Testis (tissue), 3 donors: ENCODE data around the gene CHI3L1. TPM values are rescaled to one million over a fixed set of nuclear protein-coding genes. Genes with fewer than 3 reads are reported as not detected.

Experiments
- DNase-seq: peaks from one replicate; pipeline ENCODE4 v3.0.0-alpha.2; 2019
- H3K27ac ChIP-seq, 2 donors: fragments of 200-600 bp; sonication (generic); one replicate each; pipeline ENCODE4 v1.5.1; 2019
- H3K27me3 ChIP-seq: fragments of 200-600 bp; sonication (generic); one replicate; pipeline ENCODE4 v1.5.1; 2019
- H3K36me3 ChIP-seq: fragments of 200-600 bp; sonication (generic); one replicate; pipeline ENCODE4 v1.5.1; 2017; ENCODE audit warnings: low read depth; ENCODE audit errors: missing control alignments
- H3K4me1 ChIP-seq: fragments of 200-600 bp; sonication (generic); one replicate; pipeline ENCODE4 v1.5.1; 2019
- H3K4me3 ChIP-seq, 2 donors: fragments of 200-600 bp; sonication (generic); one replicate each; pipeline ENCODE4 v1.5.1; 2017 to 2019
- H3K9me3 ChIP-seq: fragments of 200-600 bp; sonication (generic); one replicate; pipeline ENCODE4 v1.5.1; 2017
- CTCF ChIP-seq, 3 experiments: fragments of 450-650 bp in 2 of 3; fragments of 200-600 bp in 1 of 3; sonication (generic) in 1 of 3; IDR thresholded peaks; one replicate each; pipeline ENCODE4 v1.5.1; 2016 to 2019; ENCODE audit warnings: antibody characterized with exemption in 3 of 3, mild to moderate bottlenecking in 2 of 3, moderate library complexity in 1 of 3
- POLR2A ChIP-seq: fragments of 450-650 bp; IDR thresholded peaks from one replicate; pipeline ENCODE4 v1.6.1; 2017; ENCODE audit warnings: antibody characterized with exemption, mild to moderate bottlenecking, moderate library complexity
- WGBS, 2 donors: methylation state at CpG; one replicate each; pipeline ENCODE4 v1.1.5; 2018; 5-methylcytosine and 5-hydroxymethylcytosine counted together
- intact Hi-C: fragments of 100-400 bp; cut with DNase I; formaldehyde crosslinking; loops from one replicate; pipeline ENCODE4 v1.15.1; 2023; ENCODE audit warnings: low total_unique reads
- polyA plus RNA-seq: library from polyadenylated mRNA; stranded (reverse); fragments of 350-450 nt; fragmentation: Illumina TruSeq; extraction: RNeasy Lipid Tissue Mini Kit (QIAGEN cat#74804); gene quantifications from one replicate; pipeline ENCODE4 v1.2.3, GENCODE V29; 2014; ENCODE audit warnings: low read depth, low replicate concordance; ENCODE audit not compliant: insufficient read depth
- total RNA-seq, 2 donors: library from RNA; depleted of rRNA; stranded (reverse); fragments of >200 nt; gene quantifications; one replicate each; pipeline ENCODE4 v1.2.3, GENCODE V29; 2016

CHI3L1 gene
- total and polyA plus RNA-seq, 3 donors from 2014 or later = 2.0 to 35.5 (median 6.6) TPM

- H3K36me3 ChIP-seq = no peaks in the 10 kb centered on the region
- no peaks in the 10 kb centered on the region for H3K4me1 ChIP-seq
- H3K27me3 ChIP-seq = no peaks in the 10 kb centered on the region
- TF ChIP-seq POLR2A = no peak
- TF ChIP-seq CTCF (IDR thresholded peaks at IDR 0.05) = no peak
- no peaks in the 10 kb centered on the region for H3K9me3 ChIP-seq
- no peak overlapping the region for H3K4me3 ChIP-seq
- 78 to 79% methylated on average over 9 of the region's 9 CpGs for WGBS, 2 donors
- DNase-seq = no peak
- no peak overlapping the region for H3K27ac ChIP-seq
- intact Hi-C loops = loop anchor here (5.0 kb wide), 1 partner anchor 98 kb away; no protein-coding TSS in a partner anchor
Observed at GRCh38 chr1:203215573-203215972, 29.1 kb upstream of the CHI3L1 start.

- intact Hi-C loops = loop anchor here (5.0 kb wide), 1 partner anchor 98 kb away; no protein-coding TSS in a partner anchor
- no peaks in the 10 kb centered on the region for H3K27me3 ChIP-seq
- no peaks in the 10 kb centered on the region for H3K9me3 ChIP-seq
- no peak for DNase-seq
- WGBS, 2 donors = 85 to 88% methylated on average over 7 of the region's 7 CpGs
- no peaks in the 10 kb centered on the region for H3K36me3 ChIP-seq
- H3K4me1 ChIP-seq = no peaks in the 10 kb centered on the region
- TF ChIP-seq CTCF (IDR thresholded peaks at IDR 0.05) = no peak
- H3K27ac ChIP-seq = no peak overlapping the region
- H3K4me3 ChIP-seq = no peak overlapping the region
Observed at GRCh38 chr1:203214871-203215270, 28.4 kb upstream of the CHI3L1 start.

GRCh38 chr1:203213126-203213525 is 26.6 kb upstream of the CHI3L1 start:
- DNase-seq = no peak
- no peaks in the 10 kb centered on the region for H3K36me3 ChIP-seq
- no peaks in the 10 kb centered on the region for H3K27me3 ChIP-seq
- intact Hi-C loops = loop anchor here (2.0 kb wide), 1 partner anchor 174 kb away; no protein-coding TSS in a partner anchor
- no peaks in the 10 kb centered on the region for H3K9me3 ChIP-seq
- 86 to 88% methylated on average over 5 to 6 of the region's 6 CpGs for WGBS, 2 donors
- no peak overlapping the region for H3K27ac ChIP-seq
- H3K4me1 ChIP-seq = no peaks in the 10 kb centered on the region
- no peak overlapping the region for H3K4me3 ChIP-seq
- no peak for TF ChIP-seq CTCF (IDR thresholded peaks at IDR 0.05)
- no peak for TF ChIP-seq POLR2A

- H3K27ac ChIP-seq = no peak overlapping the region
- TF ChIP-seq CTCF (IDR thresholded peaks at IDR 0.05) = no peak
- TF ChIP-seq POLR2A = no peak
Observed at GRCh38 chr1:203211812-203212211, 25.3 kb upstream of the CHI3L1 start.

GRCh38 chr1:203210988-203211387 is 24.5 kb upstream of the CHI3L1 start:
- Histone ChIP-seq H3K4me3 (no peak overlapping the region), H3K36me3 (no peaks in the 10 kb centered on the region), H3K27ac (no peak overlapping the region), H3K4me1 (no peaks in the 10 kb centered on the region), H3K9me3 (no peaks in the 10 kb centered on the region), H3K27me3 (no peaks in the 10 kb centered on the region)
- TF ChIP-seq CTCF (IDR thresholded peaks at IDR 0.05) (no peak), POLR2A (no peak)
- no peak for DNase-seq
- intact Hi-C loops = no loop called here

More at GRCh38 chr1:203211812-203212211, 25.3 kb upstream of the CHI3L1 start:
- Histone ChIP-seq H3K27me3 (no peaks in the 10 kb centered on the region), H3K4me3 (no peak overlapping the region), H3K9me3 (no peaks in the 10 kb centered on the region), H3K36me3 (no peaks in the 10 kb centered on the region), H3K4me1 (no peaks in the 10 kb centered on the region)
- 91 to 100% methylated on average over 3 of the region's 3 CpGs for WGBS, 2 donors
- no peak for DNase-seq
- intact Hi-C loops = loop anchor here (2.0 kb wide), 1 partner anchor 173 kb away; no protein-coding TSS in a partner anchor
